Cardiac septum (tissue), 1 donor: ENCODE data around the gene FBXO9. TPM values are rescaled to one million over a fixed set of nuclear protein-coding genes. Genes with fewer than 3 reads are reported as not detected.

ENCODE experiments used
- DNase-seq: peaks from one replicate; pipeline ENCODE4 v3.0.0-alpha.2; 2020; ENCODE audit warnings: low spot score
- intact Hi-C: fragments of 100-400 bp; cut with DNase I; formaldehyde crosslinking; loops from one replicate; pipeline ENCODE4 v1.14.0; 2022
- long read RNA-seq: library from polyadenylated mRNA; unstranded; transcript quantifications from one replicate; pipeline ENCODE4 v2.0.0, GENCODE V29; 2021
- total RNA-seq: library from RNA; stranded (reverse); fragmentation: NEBNext Ultra II Directional; extraction: Animal tissue kit (Norgen Biotek cat#: 25700); gene quantifications from one replicate; pipeline ENCODE4 v1.2.1, GENCODE V29; 2021
- donor health status: DM: no; HTN: no; CAD: no.

FBXO9 gene
- total RNA-seq = 96.4 TPM
- long read RNA-seq, transcript FBXO9-202 (13 exons, 3,418 nt) = major isoform, 93 of 118 reads
- long read RNA-seq, partial matches to known transcripts = 11 of 118 reads
- long read RNA-seq, other reads (novel, unspliced or antisense) = 14 of 118 reads

DNA sequence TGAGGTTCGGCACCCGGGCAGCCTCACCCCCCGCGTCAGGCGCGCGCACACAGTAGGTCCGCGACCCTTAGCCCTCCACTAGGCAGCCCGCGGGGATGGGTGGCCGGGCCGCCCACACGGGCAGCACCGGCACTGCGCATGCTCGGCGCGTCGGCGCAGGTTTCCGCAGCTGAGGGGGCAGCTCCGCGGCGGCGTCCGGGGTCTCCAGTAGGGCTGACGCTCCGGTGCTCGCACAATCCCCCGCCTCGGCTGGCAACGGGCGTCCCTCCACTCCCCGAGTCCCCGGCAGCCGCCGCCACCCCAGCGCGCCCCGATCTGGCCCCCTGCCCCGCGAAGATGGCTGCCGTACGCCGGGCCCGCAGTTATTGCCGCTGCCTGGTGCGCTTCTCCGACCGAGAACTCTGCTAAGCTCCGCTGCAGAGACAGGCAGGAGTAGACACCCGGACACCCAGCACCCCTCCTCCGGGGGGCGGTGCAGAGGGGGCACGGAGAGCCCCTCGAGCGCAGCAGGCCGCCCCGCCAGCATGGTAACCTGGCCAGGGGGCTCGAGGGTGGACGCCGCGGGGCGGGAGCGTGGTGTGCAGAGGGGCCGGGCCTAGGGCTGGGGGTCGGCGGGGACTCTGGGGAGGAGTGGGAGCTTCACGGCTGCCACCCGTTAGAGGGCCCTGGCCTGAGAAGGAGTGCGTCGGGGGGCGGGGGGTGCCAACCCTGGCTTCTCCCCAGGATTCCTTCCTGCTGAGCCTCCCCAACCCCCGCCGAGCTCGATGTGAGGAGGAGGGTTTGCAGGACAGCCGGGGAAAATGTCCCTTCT, at the start of gene FBXO9:
TSS of gene FBXO9 (plus strand) at position 139 of the 811 bp plus-strand sequence. CDS start at position 525, 386 bp downstream.
- intact Hi-C loops = loop anchor here (5.0 kb wide), 1 partner anchor 183 kb away; no protein-coding TSS in a partner anchor
- DNase-seq = peak; percentile 93

DNA sequence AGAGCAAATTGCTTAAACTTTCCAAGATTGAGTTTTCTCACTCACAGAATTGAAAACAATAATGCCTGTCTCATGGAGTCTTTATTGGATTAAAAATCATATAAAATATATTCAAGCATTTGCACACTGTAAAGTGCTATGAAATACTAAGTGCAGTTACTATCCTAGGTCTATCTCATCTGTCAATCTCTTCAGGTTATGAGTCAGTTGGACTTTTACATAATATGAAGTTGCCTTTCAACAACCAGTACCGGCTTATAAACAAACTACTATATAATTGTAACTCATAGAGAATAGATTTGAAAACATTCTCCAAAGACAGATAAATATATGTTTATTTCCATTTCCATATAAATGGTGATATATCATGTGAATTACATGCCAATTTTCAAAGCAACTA, 49.7 kb upstream of the FBXO9 start:
- intact Hi-C loops = no loop called here
- no peak for DNase-seq

DNA sequence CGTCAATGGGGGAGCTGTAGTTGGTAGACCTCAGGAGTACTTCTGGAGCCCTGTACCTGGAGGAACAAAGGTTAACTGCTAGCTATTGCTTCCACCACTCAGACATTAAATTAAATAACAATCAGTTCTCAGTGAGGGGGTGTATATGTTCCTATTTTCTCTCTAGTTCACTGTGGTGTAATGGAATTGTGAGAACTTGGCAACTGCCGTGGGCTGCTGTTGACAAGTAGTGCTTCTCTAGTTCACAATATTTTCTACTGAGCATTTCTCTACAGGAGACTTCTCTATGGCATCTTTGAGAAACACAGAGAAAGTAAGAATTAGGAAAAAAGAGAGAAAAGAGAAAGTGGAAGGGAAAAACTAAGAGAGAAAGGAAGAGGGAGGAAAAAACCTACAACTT, 46.8 kb upstream of the FBXO9 start:
- no peak for DNase-seq
- intact Hi-C loops = no loop called here

DNA sequence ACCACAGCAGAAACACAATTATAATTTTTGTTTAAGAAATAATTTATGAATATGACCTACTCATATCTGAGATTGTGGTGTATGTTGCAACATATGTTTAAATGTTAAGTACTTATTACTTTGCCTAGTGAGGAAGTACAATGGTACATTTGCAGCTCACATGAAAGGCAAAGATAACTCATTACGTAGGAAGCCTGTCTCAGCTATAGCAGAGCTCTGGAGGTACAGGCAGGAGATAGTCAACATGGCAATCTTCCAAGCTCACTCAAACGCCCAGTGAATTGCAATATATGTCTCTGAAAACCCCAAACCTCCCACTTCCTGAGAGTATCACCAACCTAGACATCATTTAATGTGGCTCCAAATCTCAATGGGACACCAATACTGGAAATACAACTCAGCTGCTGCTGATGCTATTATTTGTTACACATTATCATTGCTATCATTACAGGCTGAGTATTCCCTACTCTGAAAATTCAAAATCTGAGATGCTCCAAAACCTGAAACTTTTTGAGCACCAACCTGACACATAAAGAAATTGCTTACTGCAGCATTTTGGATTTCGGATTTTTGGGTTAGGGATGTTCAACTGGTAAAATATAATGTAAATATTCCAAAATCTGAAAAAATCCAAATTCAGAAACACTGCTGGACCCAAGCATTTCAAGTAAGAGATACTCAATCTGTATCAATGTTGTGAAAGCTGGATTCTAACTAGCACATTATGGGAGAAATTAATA, 45.0 kb upstream of the FBXO9 start:
- intact Hi-C loops = no loop called here
- no peak for DNase-seq

DNA sequence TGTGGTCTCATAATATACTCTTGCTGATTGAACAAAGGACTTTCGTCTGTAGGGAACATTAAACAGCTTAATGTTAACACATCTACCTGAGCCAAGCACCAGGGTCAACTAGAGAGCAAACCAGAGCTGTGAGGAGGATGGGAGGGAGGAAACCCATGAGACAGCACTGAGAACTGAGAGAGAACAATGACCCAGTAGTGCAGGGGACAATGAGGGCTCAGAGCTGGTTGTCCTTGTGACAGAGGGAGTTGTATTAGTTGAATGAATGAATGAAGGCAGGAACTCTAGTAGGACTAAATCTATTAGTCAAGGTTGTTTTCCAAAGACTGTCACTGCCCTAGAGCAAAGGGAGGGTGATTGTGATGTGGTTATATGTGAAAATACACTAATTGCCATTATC, 41.9 kb upstream of the FBXO9 start:
- intact Hi-C loops = no loop called here
- no peak for DNase-seq

DNA sequence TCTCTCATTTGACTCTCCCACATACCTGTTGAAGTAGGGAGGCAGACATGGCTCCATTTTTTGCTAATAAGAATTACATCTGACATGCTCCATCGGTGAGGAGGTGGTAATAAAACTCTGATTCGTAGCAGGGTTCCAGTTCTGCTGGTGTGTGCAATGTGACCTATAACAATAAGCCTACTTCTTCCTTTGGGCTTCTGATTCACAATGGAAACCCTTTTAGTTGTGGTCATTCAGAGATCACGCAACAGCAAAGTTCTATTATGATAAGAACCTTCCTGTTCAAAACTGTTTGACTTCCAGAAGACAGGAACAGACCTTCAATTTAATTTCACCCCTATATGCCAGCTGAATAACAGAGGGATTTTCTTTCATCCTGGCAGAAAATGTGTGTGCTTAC, 38.7 kb upstream of the FBXO9 start:
- intact Hi-C loops = no loop called here

DNA sequence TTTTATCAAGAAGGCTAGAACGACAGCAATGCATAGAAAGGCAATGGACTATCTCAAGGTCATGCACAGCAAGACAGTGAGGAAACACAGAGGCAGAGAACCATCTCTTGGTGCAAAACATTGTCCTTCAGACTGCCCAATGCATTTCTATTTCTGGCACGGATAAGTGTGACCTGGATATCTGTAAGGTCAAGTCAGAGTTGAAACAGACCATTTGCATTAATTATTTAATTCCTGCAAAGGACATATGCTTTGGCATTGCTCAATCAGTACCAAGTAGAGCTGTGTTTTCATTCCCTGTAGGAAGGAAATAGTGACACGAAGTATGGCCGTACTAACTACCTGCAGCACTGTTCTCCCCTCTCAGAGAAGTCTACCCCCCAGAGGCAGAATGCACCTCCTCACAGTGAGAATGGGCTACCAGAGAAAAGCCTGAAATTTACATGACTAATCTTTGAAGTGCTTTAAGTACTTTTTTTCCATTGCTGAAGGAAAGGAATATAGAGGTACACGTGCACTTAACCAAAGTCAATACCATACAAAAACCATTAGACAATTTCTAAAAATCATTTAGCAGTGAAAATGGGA, 38.0 kb upstream of the FBXO9 start:
- intact Hi-C loops = no loop called here
- no peak for DNase-seq

More for the DNA sequence above, 38.7 kb upstream of the FBXO9 start:
- DNase-seq = no peak

DNA sequence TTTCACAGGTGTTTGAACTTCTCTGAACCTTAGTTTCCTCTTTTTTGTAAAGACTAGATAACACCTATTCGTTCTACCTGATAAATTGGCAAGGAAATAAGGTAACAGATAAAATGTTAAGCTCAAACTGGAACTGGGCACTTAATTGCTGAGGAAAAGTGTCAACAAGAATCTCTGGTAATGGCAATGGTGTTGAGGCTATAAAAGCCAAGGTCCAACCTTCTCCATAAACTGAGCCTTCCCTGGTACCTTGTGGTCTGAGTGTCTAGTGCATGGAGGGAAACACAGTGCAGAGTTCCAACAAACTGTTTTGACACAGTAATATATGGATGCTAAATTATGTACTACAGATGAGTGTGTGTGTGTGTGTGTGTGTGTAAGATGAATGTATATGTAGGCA, 36.7 kb upstream of the FBXO9 start:
- intact Hi-C loops = no loop called here
- DNase-seq = no peak

DNA sequence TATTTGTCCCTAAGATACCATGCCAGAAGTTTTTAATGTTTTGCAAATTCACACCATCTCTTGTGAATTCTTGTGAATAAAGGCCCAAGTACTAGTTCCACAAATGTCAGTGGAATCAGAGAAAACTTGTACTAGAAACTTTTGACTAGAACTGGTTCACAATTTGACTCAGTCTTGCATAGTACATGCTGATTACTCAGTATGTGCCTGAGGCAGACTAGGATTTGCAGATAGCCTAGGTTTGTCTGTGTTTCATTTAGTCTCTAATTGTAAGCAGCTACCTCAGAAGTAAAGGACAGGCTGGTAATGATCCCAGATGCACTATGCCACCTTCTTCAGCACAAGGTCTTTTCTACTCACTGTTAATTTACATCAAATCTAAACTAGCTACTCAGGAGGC, 35.9 kb upstream of the FBXO9 start:
- intact Hi-C loops = no loop called here
- DNase-seq = no peak

DNA sequence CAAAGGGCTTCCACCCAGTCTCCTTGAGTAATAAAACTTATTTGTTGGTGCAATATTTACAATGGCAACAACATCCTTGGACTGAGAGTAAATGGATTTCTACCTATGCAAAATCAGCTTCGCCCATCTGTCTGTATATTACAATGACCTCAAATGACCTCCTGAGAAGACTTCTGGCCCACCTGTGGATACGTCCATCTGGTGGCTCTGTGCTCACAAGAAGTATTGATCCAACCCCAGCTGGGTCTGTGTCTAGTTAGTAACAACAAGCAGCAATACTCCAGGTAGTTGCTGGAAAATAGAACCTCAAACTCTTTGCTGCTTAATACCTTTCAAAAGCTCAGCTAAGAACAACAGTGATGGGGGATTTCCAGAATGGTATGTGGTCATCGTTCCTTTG, 35.4 kb upstream of the FBXO9 start:
- intact Hi-C loops = no loop called here
- DNase-seq = no peak

DNA sequence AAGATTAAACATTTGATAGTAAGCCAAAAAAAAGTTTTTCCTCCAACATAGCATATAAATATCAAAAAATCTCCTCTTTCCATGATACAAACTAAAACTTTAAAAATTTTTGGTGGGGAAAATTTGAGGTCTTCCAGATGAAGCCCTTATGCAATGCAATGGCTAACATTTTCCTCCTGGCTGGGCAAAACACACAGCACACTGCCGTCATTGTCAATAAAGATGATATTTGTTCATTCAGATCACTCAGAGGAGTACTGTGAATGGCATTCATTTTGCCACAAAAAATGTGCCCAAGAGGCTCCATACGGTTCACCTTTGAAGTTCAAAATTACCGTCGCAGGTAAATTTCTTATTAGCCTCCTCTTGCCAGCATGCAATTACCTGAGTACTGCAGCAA, 33.9 kb upstream of the FBXO9 start:
- intact Hi-C loops = no loop called here
- DNase-seq = no peak

DNA sequence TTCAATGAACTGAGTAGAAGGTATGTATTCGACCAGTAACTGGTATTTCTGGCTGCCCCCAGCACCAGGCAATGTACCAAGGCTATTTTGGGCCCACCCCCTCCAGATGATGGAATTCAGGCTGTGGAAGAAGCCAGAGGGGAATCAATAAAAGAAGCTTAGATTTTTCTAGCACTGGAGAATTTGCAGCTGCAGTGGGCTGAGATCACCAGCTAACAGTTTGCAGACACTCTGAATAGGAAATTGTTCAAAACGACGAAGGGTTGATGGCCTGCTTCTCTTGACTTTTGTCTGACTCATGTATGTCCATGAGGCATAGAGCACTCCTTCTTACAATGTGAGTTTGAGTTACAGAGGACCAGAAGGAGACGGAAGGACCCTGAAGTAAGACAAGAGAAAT, 32.4 kb upstream of the FBXO9 start:
- DNase-seq = no peak
- intact Hi-C loops = no loop called here

DNA sequence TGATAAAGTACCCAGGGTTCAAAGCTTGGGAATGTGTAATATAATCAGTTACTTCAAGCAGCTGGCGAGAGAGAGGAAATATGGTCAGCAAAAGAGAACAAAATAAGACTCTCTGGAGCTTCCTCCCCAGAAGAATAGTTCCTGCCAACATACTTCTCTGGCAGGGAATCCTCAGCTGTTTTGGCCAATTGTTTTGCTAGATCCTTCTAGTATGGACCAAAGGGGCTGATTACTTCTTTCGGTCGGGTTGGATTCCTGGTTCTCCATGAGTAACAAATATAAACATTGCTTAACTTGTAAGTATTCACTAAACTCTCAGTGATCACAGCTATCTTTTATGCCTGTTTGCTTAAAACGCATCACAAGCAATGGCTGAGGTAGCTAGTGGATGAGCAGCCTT, 31.4 kb upstream of the FBXO9 start:
- intact Hi-C loops = no loop called here
- no peak for DNase-seq

DNA sequence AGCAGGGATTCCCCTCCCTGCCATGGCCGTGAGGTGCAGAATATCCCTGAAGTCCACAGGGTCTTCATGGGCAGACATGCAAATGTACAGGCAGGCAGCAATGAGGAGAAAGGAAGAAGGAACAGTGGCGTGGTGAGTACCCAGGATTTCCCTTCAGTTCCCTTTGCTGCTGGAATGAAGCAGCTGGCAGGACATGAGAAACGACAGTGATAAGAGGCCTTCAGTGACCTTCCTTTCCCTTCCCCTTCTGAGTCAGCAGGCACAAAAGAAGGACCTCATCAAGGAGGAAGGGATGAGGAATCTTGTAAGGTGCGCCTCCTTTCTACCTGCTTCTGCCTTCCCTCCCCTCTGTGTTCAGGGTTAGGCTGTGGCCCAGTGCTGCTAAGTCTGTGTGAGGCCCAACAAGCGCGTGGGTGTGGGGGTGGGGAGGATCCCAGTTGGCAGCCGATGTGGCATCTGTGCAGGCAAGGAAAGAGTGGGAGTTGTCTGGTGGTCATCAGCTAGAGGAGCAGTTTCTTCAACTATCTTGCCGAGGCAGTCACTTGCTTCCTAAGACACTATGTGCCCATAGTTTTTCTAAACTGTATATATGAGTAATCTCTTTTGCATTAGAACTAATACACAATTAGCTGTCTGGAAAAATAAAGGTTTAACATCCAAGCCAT, 29.5 kb upstream of the FBXO9 start:
- intact Hi-C loops = no loop called here
- no peak for DNase-seq

DNA sequence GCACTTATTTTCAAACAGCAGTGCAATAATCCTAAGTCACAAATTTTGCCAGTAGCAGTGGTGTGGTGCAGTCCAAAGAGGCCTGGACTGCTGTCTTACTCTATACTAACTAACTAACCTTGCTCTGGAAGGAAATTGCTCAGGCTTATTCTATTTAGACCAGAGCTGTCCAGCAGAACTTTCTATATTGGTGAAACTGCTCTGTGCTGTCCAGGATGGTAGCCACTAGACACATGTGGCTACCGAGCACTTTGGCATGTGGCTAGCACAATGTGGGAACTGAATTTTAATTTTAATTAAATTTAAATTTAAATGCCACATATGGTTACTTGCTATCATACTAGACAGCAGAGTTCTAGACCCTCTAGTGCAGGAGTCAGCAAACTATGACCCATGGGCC, 27.1 kb upstream of the FBXO9 start:
- no peak for DNase-seq
- intact Hi-C loops = no loop called here

DNA sequence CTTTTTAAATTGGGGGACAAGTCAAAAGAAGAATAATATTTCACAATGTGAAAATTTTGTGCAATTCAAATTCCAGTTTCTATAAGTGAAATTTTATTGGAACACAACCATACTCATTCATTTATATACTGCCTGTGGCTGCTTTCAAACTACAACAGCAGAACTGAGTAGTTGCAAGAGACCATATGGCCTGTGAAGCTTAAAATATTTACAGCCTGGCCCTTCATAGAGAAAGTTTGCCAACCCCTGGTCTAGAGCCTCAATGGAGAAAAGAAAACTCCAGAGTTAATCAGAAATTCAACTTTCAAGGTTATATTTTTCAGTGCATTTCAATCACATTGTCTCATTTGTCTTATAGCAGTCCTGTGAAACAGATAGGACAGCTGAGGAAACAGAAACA, 26.6 kb upstream of the FBXO9 start:
- no peak for DNase-seq
- intact Hi-C loops = no loop called here

DNA sequence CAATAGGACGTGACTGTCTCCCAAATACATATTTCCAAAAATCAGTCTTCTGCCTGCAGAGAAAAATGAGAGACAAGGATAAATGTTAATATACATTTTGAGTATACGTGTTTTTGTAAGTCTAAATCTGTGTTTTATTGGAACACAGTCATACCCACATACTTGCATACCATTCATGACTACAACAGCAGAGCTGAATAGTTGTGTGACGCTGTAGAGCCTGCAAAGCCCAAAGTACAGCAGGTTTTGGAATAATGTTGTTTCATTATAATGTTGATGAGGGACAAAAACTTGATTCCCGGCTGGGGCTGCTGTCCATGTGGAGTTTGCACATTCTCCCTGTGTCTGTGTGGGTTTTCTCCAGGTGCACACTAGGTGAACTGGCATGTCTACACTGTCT, 23.8 kb upstream of the FBXO9 start:
- intact Hi-C loops = no loop called here
- no peak for DNase-seq

DNA sequence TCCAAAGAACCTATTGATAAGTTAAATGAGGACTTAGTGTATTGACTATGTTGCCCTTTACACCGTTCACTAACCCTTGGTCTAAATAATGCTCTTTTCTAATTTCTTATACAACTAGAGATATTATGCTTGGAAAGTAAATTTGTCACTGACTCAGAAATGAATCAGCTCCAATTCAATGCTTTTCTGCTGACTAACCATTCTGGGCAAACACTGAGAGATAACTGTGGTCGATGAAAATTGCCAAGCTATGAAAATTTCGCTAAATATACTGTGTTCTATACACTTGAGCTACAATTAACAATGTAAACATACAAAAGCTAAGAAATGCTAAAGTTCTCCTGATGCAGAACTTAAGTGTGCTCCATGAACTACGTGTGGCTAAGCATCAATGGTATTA, 23.1 kb upstream of the FBXO9 start:
- intact Hi-C loops = no loop called here
- DNase-seq = no peak

DNA sequence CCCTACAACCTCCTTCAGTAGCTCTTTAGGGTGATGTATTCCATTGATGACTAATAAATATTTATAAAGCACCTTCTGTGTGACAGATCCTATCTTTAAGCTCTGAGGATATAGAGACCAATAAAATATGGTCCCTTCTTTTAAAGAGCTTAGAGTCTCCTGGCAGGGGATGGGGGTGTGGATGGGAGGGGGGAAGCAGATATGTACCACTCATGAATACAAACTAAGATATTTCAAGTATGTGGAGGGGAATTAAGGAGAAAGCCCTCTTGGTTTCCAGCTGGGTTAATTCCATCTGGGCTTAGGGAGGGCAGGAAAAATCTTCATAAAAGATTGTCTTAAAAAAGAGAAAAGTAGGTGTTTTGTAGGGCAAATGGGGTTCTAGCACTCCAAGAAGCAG, 21.6 kb upstream of the FBXO9 start:
- intact Hi-C loops = no loop called here
- DNase-seq = no peak

DNA sequence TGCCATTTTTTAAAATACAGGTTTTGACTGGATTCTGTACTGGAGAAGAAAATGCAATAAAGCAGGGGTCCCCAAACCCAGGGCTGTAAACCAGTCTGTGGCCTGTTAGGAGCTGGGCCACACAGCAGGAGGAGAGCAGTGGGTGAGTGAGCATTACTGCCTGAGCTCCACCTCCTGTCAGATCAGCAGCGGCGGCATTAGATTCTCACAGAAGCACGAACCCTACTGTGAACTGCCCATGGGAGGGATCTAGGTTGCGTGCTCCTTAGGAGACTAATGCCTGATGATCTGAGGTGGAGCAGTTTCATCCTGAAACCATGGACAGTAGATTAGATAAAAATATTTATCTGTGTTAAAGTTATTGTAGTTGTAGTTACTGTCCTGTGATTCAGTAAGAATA, 21.1 kb upstream of the FBXO9 start:
- no peak for DNase-seq
- intact Hi-C loops = no loop called here
